Mammary epithelial cell (primary cell): ENCODE measurements around the gene CDK5RAP3.

Experiments used
- EZH2 ChIP-seq: IDR thresholded peaks from 2 replicates; pipeline ENCODE4 v1.6.1; 2012; ENCODE audit warnings: low read length, inconsistent platforms, borderline replicate concordance
- TF ChIP-seq, protein P1 (sequence below), 2 donors: IDR thresholded peaks in 1 of 2; conservative IDR thresholded peaks in 1 of 2; 2 replicates each; pipeline ENCODE4 v1.5.1; 2011 to 2012; ENCODE audit warnings: inconsistent platforms in 2 of 2, low read length in 2 of 2, mild to moderate bottlenecking in 2 of 2, control low read depth in 1 of 2, low read depth in 1 of 2; ENCODE audit not compliant: insufficient read depth in 1 of 2; ENCODE audit errors: extremely low read depth in 1 of 2

DNA sequence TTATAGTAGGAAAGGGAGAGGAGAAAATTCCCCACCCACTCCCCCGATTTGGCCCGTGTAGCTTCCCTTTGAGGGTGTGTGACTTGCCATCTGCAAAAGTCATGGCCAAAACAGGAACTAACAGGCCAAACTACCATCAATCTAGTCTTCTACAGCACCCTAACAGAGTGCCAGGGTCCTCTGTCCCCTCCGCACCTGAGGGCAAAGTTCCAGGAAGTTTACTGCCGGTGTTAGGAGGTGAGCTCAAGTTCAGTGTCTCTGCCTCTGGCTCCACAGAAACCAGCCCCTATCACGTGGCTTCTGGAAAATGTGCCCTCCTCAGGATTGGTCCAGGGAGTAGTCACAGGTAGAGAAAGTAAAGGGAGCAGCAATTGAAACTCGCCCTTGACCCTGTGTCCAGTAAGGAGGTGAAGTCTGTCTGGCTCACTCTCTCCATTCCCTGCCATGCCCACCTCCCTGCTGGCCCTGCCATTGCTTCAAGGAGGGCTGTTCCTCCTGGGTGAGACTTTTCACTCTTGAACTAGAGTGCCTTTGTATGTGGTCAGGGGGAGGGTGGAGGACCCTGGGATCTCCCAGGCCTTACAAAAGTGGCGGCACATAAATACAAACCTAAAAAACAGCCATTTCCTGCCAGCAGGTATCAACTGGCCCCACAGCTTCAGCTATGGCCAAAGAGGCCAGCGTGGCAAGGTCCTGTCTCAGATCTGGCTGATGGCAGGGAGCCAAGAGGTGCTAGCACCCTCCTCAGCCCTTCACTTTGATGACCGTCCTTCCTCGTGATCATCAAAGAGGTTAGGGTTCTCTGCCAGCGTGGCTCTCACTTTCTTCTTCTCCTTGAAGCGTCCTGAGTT, 18.5 kb upstream of the CDK5RAP3 start:
- TF ChIP-seq, protein P1, sequence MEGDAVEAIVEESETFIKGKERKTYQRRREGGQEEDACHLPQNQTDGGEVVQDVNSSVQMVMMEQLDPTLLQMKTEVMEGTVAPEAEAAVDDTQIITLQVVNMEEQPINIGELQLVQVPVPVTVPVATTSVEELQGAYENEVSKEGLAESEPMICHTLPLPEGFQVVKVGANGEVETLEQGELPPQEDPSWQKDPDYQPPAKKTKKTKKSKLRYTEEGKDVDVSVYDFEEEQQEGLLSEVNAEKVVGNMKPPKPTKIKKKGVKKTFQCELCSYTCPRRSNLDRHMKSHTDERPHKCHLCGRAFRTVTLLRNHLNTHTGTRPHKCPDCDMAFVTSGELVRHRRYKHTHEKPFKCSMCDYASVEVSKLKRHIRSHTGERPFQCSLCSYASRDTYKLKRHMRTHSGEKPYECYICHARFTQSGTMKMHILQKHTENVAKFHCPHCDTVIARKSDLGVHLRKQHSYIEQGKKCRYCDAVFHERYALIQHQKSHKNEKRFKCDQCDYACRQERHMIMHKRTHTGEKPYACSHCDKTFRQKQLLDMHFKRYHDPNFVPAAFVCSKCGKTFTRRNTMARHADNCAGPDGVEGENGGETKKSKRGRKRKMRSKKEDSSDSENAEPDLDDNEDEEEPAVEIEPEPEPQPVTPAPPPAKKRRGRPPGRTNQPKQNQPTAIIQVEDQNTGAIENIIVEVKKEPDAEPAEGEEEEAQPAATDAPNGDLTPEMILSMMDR (conservative IDR thresholded peaks at IDR 0.05 in 1 of 2, IDR thresholded peaks at IDR 0.05 in 1 of 2; ENCODE audit: extremely low read depth in 1 of 2, insufficient read depth in 1 of 2, low read depth in 1 of 2, low read length in 2 of 2) = no peak
- TF ChIP-seq EZH2 = no peak
